Measurements from ENCODE around the gene MLLT3. TPM values are rescaled to one million over a fixed set of nuclear protein-coding genes. Genes with fewer than 3 reads are reported as not detected.
"Not testable (repeated sequence)": the region's sequence is repeated elsewhere in the genome, so short reads cannot be mapped to it uniquely, and the experiment has no call there.

Gene MLLT3
- total and polyA plus RNA-seq, 4 donors, result 3.6 to 16.5 (median 6.6) TPM

- Histone ChIP-seq H3K4me1 (ENCODE audit: control insufficient read depth in 1 of 2, insufficient read depth in 2 of 2, low read length in 2 of 2) (no peaks in the 10 kb centered on the region), H3K9me3 (ENCODE audit: control insufficient read depth, low read length) (no peaks in the 10 kb centered on the region), H3K27me3 (ENCODE audit: control insufficient read depth in 1 of 2, insufficient read depth in 2 of 2, low read length in 1 of 2) (no peaks in the 10 kb centered on the region), H3K36me3 (ENCODE audit: control insufficient read depth in 1 of 2, insufficient read depth in 2 of 2, low read length in 1 of 2) (no peaks in the 10 kb centered on the region), H3K27ac (ENCODE audit: low read depth in 1 of 2, low read length in 2 of 2) (no peak overlapping the region), H3K4me3 (ENCODE audit: low read length in 2 of 2) (no peak overlapping the region)
- 80 to 90% methylated on average over 3 of the region's 3 CpGs for WGBS, 2 donors
- DNase-seq, result no peak
- intact Hi-C loops (cut with DNase I), result no loop called here
- no peak for ATAC-seq (ENCODE audit: low FRiP score)
These were observed 27.7 kb downstream of the MLLT3 start for GRCh38 chr9:20594608-20595007.

- Histone ChIP-seq H3K4me3 (ENCODE audit: low read length in 2 of 2) (no peak overlapping the region), H3K27ac (ENCODE audit: low read depth in 1 of 2, low read length in 2 of 2) (no peak overlapping the region), H3K27me3 (ENCODE audit: control insufficient read depth in 1 of 2, insufficient read depth in 2 of 2, low read length in 1 of 2) (no peaks in the 10 kb centered on the region), H3K9me3 (ENCODE audit: control insufficient read depth, low read length) (no peaks in the 10 kb centered on the region), H3K36me3 (ENCODE audit: control insufficient read depth in 1 of 2, insufficient read depth in 2 of 2, low read length in 1 of 2) (no peaks in the 10 kb centered on the region), H3K4me1 (ENCODE audit: control insufficient read depth in 1 of 2, insufficient read depth in 2 of 2, low read length in 2 of 2) (no peaks in the 10 kb centered on the region)
- ATAC-seq (ENCODE audit: low FRiP score) (no peak), DNase-seq (no peak)
- 1 to 5% methylated on average over 2 of the region's 2 CpGs for WGBS, 2 donors
- intact Hi-C loops (cut with DNase I), result no loop called here
These were observed 28.8 kb downstream of the MLLT3 start for GRCh38 chr9:20593537-20593936.

GRCh38 chr9:20593105-20593504 is 29.2 kb downstream of the MLLT3 start:
- H3K27ac ChIP-seq (ENCODE audit: low read depth in 1 of 2, low read length in 2 of 2), result no peak overlapping the region
- WGBS, 2 donors, result 5 to 11% methylated on average over 5 of the region's 5 CpGs
- intact Hi-C loops (cut with DNase I), result no loop called here
- H3K27me3 ChIP-seq (ENCODE audit: control insufficient read depth in 1 of 2, insufficient read depth in 2 of 2, low read length in 1 of 2), result no peaks in the 10 kb centered on the region
- no peak overlapping the region for H3K4me3 ChIP-seq (ENCODE audit: low read length in 2 of 2)
- H3K4me1 ChIP-seq (ENCODE audit: control insufficient read depth in 1 of 2, insufficient read depth in 2 of 2, low read length in 2 of 2), result no peaks in the 10 kb centered on the region
- no peaks in the 10 kb centered on the region for H3K9me3 ChIP-seq (ENCODE audit: control insufficient read depth, low read length)
- H3K36me3 ChIP-seq (ENCODE audit: control insufficient read depth in 1 of 2, insufficient read depth in 2 of 2, low read length in 1 of 2), result no peaks in the 10 kb centered on the region
- no peak for ATAC-seq (ENCODE audit: low FRiP score)
- no peak for DNase-seq

- intact Hi-C loops (cut with DNase I), result no loop called here
- WGBS, 2 donors, result 18 to 26% methylated on average over 1 of the region's 1 CpG
- no peak for ATAC-seq (ENCODE audit: low FRiP score)
These were observed 29.6 kb downstream of the MLLT3 start for GRCh38 chr9:20592673-20593072.

GRCh38 chr9:20591223-20591622 is 31.1 kb downstream of the MLLT3 start:
- Histone ChIP-seq H3K9me3 (ENCODE audit: control insufficient read depth, low read length) (no peaks in the 10 kb centered on the region), H3K27ac (ENCODE audit: low read depth in 1 of 2, low read length in 2 of 2) (no peak overlapping the region), H3K4me1 (ENCODE audit: control insufficient read depth in 1 of 2, insufficient read depth in 2 of 2, low read length in 2 of 2) (no peaks in the 10 kb centered on the region), H3K36me3 (ENCODE audit: control insufficient read depth in 1 of 2, insufficient read depth in 2 of 2, low read length in 1 of 2) (no peaks in the 10 kb centered on the region), H3K27me3 (ENCODE audit: control insufficient read depth in 1 of 2, insufficient read depth in 2 of 2, low read length in 1 of 2) (no peaks in the 10 kb centered on the region), H3K4me3 (ENCODE audit: low read length in 2 of 2) (no peak overlapping the region)
- no peak for DNase-seq
- no peak for ATAC-seq (ENCODE audit: low FRiP score)
- 89 to 92% methylated on average over 4 of the region's 4 CpGs for WGBS, 2 donors
- intact Hi-C loops (cut with DNase I), result no loop called here

More at GRCh38 chr9:20592673-20593072, 29.6 kb downstream of the MLLT3 start:
- Histone ChIP-seq H3K4me1 (ENCODE audit: control insufficient read depth in 1 of 2, insufficient read depth in 2 of 2, low read length in 2 of 2) (no peaks in the 10 kb centered on the region), H3K4me3 (ENCODE audit: low read length in 2 of 2) (no peak overlapping the region), H3K27ac (ENCODE audit: low read depth in 1 of 2, low read length in 2 of 2) (no peak overlapping the region), H3K27me3 (ENCODE audit: control insufficient read depth in 1 of 2, insufficient read depth in 2 of 2, low read length in 1 of 2) (no peaks in the 10 kb centered on the region), H3K9me3 (ENCODE audit: control insufficient read depth, low read length) (no peaks in the 10 kb centered on the region), H3K36me3 (ENCODE audit: control insufficient read depth in 1 of 2, insufficient read depth in 2 of 2, low read length in 1 of 2) (no peaks in the 10 kb centered on the region)
- no peak for DNase-seq

- Histone ChIP-seq H3K9me3 (ENCODE audit: control insufficient read depth, low read length) (no peaks in the 10 kb centered on the region), H3K4me3 (ENCODE audit: low read length in 2 of 2) (no peak overlapping the region), H3K27me3 (ENCODE audit: control insufficient read depth in 1 of 2, insufficient read depth in 2 of 2, low read length in 1 of 2) (no peaks in the 10 kb centered on the region), H3K36me3 (ENCODE audit: control insufficient read depth in 1 of 2, insufficient read depth in 2 of 2, low read length in 1 of 2) (no peaks in the 10 kb centered on the region), H3K27ac (ENCODE audit: low read depth in 1 of 2, low read length in 2 of 2) (no peak overlapping the region), H3K4me1 (ENCODE audit: control insufficient read depth in 1 of 2, insufficient read depth in 2 of 2, low read length in 2 of 2) (no peaks in the 10 kb centered on the region)
- intact Hi-C loops (cut with DNase I), result no loop called here
- 91 to 94% methylated on average over 7 of the region's 7 CpGs for WGBS, 2 donors
- DNase-seq (no peak), ATAC-seq (ENCODE audit: low FRiP score) (no peak)
These were observed 37.2 kb downstream of the MLLT3 start for GRCh38 chr9:20584968-20585643.

GRCh38 chr9:20583088-20583487 is 39.2 kb downstream of the MLLT3 start:
- DNase-seq; H3K4me1 ChIP-seq (ENCODE audit: control insufficient read depth in 1 of 2, insufficient read depth in 2 of 2, low read length in 2 of 2); H3K36me3 ChIP-seq (ENCODE audit: control insufficient read depth in 1 of 2, insufficient read depth in 2 of 2, low read length in 1 of 2); H3K27ac ChIP-seq (ENCODE audit: low read depth in 1 of 2, low read length in 2 of 2); ATAC-seq (ENCODE audit: low FRiP score); H3K9me3 ChIP-seq (ENCODE audit: control insufficient read depth, low read length); intact Hi-C loops (cut with DNase I); H3K27me3 ChIP-seq (ENCODE audit: control insufficient read depth in 1 of 2, insufficient read depth in 2 of 2, low read length in 1 of 2); H3K4me3 ChIP-seq (ENCODE audit: low read length in 2 of 2): not testable (repeated sequence)
- 93 to 94% methylated on average over 4 of the region's 4 CpGs for WGBS, 2 donors

- Histone ChIP-seq H3K36me3 (ENCODE audit: control insufficient read depth in 1 of 2, insufficient read depth in 2 of 2, low read length in 1 of 2) (no peaks in the 10 kb centered on the region), H3K27ac (ENCODE audit: low read depth in 1 of 2, low read length in 2 of 2) (no peak overlapping the region), H3K4me1 (ENCODE audit: control insufficient read depth in 1 of 2, insufficient read depth in 2 of 2, low read length in 2 of 2) (no peaks in the 10 kb centered on the region), H3K27me3 (ENCODE audit: control insufficient read depth in 1 of 2, insufficient read depth in 2 of 2, low read length in 1 of 2) (no peaks in the 10 kb centered on the region), H3K9me3 (ENCODE audit: control insufficient read depth, low read length) (no peaks in the 10 kb centered on the region), H3K4me3 (ENCODE audit: low read length in 2 of 2) (no peak overlapping the region)
- intact Hi-C loops (cut with DNase I), result no loop called here
- WGBS, 2 donors, result 92 to 94% methylated on average over 3 of the region's 3 CpGs
- no peak for DNase-seq
- ATAC-seq (ENCODE audit: low FRiP score), result no peak
These were observed 40.1 kb downstream of the MLLT3 start for GRCh38 chr9:20582150-20582549.

- Histone ChIP-seq H3K4me3 (ENCODE audit: low read length in 2 of 2) (no peak overlapping the region), H3K4me1 (ENCODE audit: control insufficient read depth in 1 of 2, insufficient read depth in 2 of 2, low read length in 2 of 2) (no peaks in the 10 kb centered on the region), H3K27me3 (ENCODE audit: control insufficient read depth in 1 of 2, insufficient read depth in 2 of 2, low read length in 1 of 2) (no peaks in the 10 kb centered on the region), H3K9me3 (ENCODE audit: control insufficient read depth, low read length) (no peaks in the 10 kb centered on the region), H3K27ac (ENCODE audit: low read depth in 1 of 2, low read length in 2 of 2) (no peak overlapping the region), H3K36me3 (ENCODE audit: control insufficient read depth in 1 of 2, insufficient read depth in 2 of 2, low read length in 1 of 2) (no peaks in the 10 kb centered on the region)
- intact Hi-C loops (cut with DNase I), result no loop called here
- DNase-seq (no peak), ATAC-seq (ENCODE audit: low FRiP score) (no peak)
- 88 to 91% methylated on average over 2 of the region's 2 CpGs for WGBS, 2 donors
These were observed 41.6 kb downstream of the MLLT3 start for GRCh38 chr9:20580673-20581072.
